Fibroblast of pulmonary artery (primary cell): ENCODE results near the gene CDSN.

ENCODE experiments used
- DNase-seq: peaks from one replicate; pipeline ENCODE4 v3.0.0-alpha.2; 2010; ENCODE audit warnings: low read depth
- H3K4me3 ChIP-seq: replicated peaks from 2 replicates; pipeline ENCODE4 v1.5.1; 2011; ENCODE audit warnings: low read depth, mild to moderate bottlenecking, control low read depth, low read length, moderate library complexity
- CTCF ChIP-seq: IDR thresholded peaks from 2 replicates; pipeline ENCODE4 v1.5.1; 2011; ENCODE audit warnings: mild to moderate bottlenecking, control low read depth, low read length, inconsistent platforms; ENCODE audit errors: missing control alignments

Gene CDSN

DNA sequence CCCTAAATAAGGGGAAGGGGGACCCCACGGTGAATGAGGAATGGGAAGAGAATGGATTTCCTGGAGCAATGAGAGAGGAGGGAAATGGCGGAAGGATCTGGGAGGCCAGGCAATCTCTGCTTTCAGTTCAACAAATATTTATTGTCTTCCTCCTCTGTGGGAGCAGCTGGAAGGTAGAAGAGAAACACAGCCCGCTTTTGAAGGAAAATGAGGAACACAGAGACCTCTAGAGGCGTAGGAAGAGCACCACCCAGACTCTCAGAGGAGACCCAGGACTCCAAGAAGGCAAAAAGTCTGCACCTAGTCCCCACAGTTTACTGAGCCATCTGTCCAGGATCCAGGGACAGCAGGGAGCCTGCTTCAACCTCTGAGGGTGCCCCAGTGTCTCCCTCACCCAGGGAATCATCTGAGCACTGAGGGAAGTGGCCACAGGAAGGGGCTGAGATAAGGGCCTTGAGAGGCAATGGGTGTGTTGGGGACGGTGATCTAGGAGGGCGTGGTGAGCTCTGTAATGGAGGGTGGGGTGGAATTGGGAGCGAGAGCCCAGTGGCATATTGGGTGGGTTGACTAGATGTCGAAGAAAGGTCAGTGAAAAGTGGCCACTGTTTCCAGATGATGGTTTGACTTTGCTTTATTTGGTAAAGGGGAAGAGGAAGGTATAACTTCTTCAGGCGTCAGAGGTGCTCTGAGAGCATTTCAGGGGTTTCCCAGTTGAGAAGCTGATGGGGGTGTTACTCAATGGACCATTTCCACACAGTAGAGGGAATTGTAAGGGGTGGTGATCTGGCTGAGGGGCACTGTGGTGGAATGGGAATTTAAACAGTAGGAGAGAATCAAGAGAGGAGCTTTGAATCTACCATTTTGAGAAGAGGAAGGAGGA is 5.0 kb downstream of the CDSN start:
- peak; percentile 60 for DNase-seq
- peak; percentile 21 for TF ChIP-seq CTCF
- H3K4me3 ChIP-seq, result peak overlapping the region; percentile 40

- TF ChIP-seq CTCF, result no peak
- peak within 1 kb of the TSS; percentile 40 for H3K4me3 ChIP-seq
- DNase-seq, result peak; percentile 92
Observed at GRCh38 chr6:31114541-31114878, 5.7 kb downstream of the CDSN start, which contains the start of gene PSORS1C1. PSORS1C1 (plus strand) TSS chr6:31114800; CDS start chr6:31129633, 14,833 bp downstream.

GRCh38 chr6:31113861-31114540 is 6.2 kb downstream of the CDSN start:
- no peak for TF ChIP-seq CTCF
- DNase-seq, result peak; percentile 37
- H3K4me3 ChIP-seq, result no peak overlapping the region

GRCh38 chr6:31112478-31112877 is 7.8 kb downstream of the CDSN start, which contains the start of gene C6orf15:
C6orf15 (minus strand) TSS chr6:31112575; CDS start chr6:31112555, 20 bp downstream.
- DNase-seq, result no peak
- H3K4me3 ChIP-seq, result no peak within 1 kb of the TSS
- no peak for TF ChIP-seq CTCF

DNA sequence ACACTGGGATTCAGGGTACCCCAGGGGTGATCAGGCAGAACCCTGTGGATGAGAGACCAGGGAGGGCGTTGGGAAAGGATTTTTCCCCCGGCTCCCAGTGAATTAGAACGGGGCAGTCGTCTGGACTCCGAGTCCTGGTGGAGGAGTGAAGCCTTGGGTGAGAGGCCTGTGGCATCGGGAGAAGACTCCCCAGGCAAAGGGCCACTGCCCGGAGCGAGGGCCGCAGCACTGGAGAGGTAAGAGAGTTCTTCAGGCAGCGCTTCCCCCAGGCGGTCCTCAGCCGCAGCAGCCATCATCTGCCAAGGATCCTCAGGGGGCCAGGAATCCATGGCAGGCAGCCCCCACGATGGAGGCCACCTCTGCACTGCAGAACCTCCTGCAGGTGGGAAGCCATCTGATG is 8.5 kb downstream of the CDSN start:
- DNase-seq, result no peak
- no peak overlapping the region for H3K4me3 ChIP-seq
- TF ChIP-seq CTCF, result no peak

- H3K4me3 ChIP-seq, result no peak overlapping the region
- DNase-seq, result no peak
- TF ChIP-seq CTCF, result no peak
Observed at GRCh38 chr6:31110825-31111582, 9.2 kb downstream of the CDSN start.
